Measurements from ENCODE around the gene ARHGEF12.

ARHGEF12 gene

GRCh38 chr11:120342226-120342625 lies 6.0 kb downstream of the ARHGEF12 start:
- no peak for DNase-seq

GRCh38 chr11:120342678-120343077 lies 6.5 kb downstream of the ARHGEF12 start:
- DNase-seq = no peak

GRCh38 chr11:120343429-120343828 lies 7.2 kb downstream of the ARHGEF12 start:
- no peak for DNase-seq

- DNase-seq = no peak
Measured at GRCh38 chr11:120344302-120345004, 8.2 kb downstream of the ARHGEF12 start.

GRCh38 chr11:120346233-120346632 lies 10.0 kb downstream of the ARHGEF12 start:
- no peak for DNase-seq

- DNase-seq = no peak
Measured at GRCh38 chr11:120350637-120351036, 14.4 kb downstream of the ARHGEF12 start.

GRCh38 chr11:120352405-120352804 lies 16.2 kb downstream of the ARHGEF12 start:
- DNase-seq = no peak

GRCh38 chr11:120354068-120354467 lies 17.9 kb downstream of the ARHGEF12 start:
- no peak for DNase-seq

GRCh38 chr11:120354779-120355178 lies 18.6 kb downstream of the ARHGEF12 start:
- no peak for DNase-seq

- no peak for DNase-seq
Measured at GRCh38 chr11:120357620-120358019, 21.4 kb downstream of the ARHGEF12 start.

- DNase-seq = no peak
Measured at GRCh38 chr11:120358729-120359128, 22.5 kb downstream of the ARHGEF12 start.

GRCh38 chr11:120363436-120363835 lies 27.2 kb downstream of the ARHGEF12 start:
- no peak for DNase-seq

- no peak for DNase-seq
Measured at GRCh38 chr11:120365512-120365911, 29.3 kb downstream of the ARHGEF12 start.

- DNase-seq = no peak
Measured at GRCh38 chr11:120372296-120372695, 36.1 kb downstream of the ARHGEF12 start.

- no peak for DNase-seq
Measured at GRCh38 chr11:120375076-120375475, 38.9 kb downstream of the ARHGEF12 start.

- no peak for DNase-seq
Measured at GRCh38 chr11:120376547-120377182, 40.5 kb downstream of the ARHGEF12 start.

GRCh38 chr11:120378474-120378873 lies 42.3 kb downstream of the ARHGEF12 start:
- DNase-seq = no peak

- no peak for DNase-seq
Measured at GRCh38 chr11:120381401-120381800, 45.2 kb downstream of the ARHGEF12 start.

- DNase-seq = no peak
Measured at GRCh38 chr11:120383518-120384155, 47.4 kb downstream of the ARHGEF12 start.

- no peak for DNase-seq
Measured at GRCh38 chr11:120384476-120384875, 48.3 kb downstream of the ARHGEF12 start.

- DNase-seq = no peak
Measured at GRCh38 chr11:120385110-120385509, 48.9 kb downstream of the ARHGEF12 start.

GRCh38 chr11:120385655-120386054 lies 49.4 kb downstream of the ARHGEF12 start:
- no peak for DNase-seq

GRCh38 chr11:120386318-120386717 lies 50.1 kb downstream of the ARHGEF12 start:
- DNase-seq = no peak

- no peak for DNase-seq
Measured at GRCh38 chr11:120386774-120387371, 50.7 kb downstream of the ARHGEF12 start.

All from NCI-H2081 (cell line).